HCT116 (cell line): ENCODE measurements around the gene POU5F1.

ENCODE experiments used
- ATF3 ChIP-seq: IDR thresholded peaks from 2 replicates; pipeline ENCODE4 v1.6.1; 2012
- CTCF ChIP-seq, 3 experiments: fragments of 200-600 bp in 1 of 3; sonication (generic) in 1 of 3; IDR thresholded peaks in 2 of 3; conservative IDR thresholded peaks in 1 of 3; 2 replicates each; pipeline ENCODE4 v1.5.1; 2012 to 2017; ENCODE audit warnings: low read depth in 2 of 3, low read length in 2 of 3, antibody characterized with exemption in 1 of 3, borderline replicate concordance in 1 of 3, control low read depth in 1 of 3, mild to moderate bottlenecking in 1 of 3, mixed read lengths in 1 of 3, mixed run types in 1 of 3, moderate library complexity in 1 of 3; ENCODE audit not compliant: insufficient read depth in 1 of 3
- FOSL1 ChIP-seq: IDR thresholded peaks from 2 replicates; pipeline ENCODE4 v1.6.1; 2012; ENCODE audit warnings: low read depth
- POLR2A ChIP-seq: IDR thresholded peaks from 2 replicates; pipeline ENCODE4 v1.7.0; 2011; ENCODE audit warnings: borderline replicate concordance; ENCODE audit not compliant: insufficient read depth, insufficient read length; ENCODE audit errors: extremely low read depth
- RAD21 ChIP-seq: IDR thresholded peaks from 2 replicates; pipeline ENCODE4 v1.6.1; 2012; ENCODE audit warnings: low read depth, mild to moderate bottlenecking
- SP1 ChIP-seq: IDR thresholded peaks from 2 replicates; pipeline ENCODE4 v1.6.1; 2012; ENCODE audit warnings: low read depth
- ZNF274 ChIP-seq: fragments of 200-500 bp; sonication (Bioruptor generic); IDR thresholded peaks from 2 replicates; pipeline ENCODE4 v1.6.1; 2014; ENCODE audit warnings: mild to moderate bottlenecking, low read depth, low read length, inconsistent platforms
- TF ChIP-seq, protein P1 (sequence below): IDR thresholded peaks from 2 replicates; pipeline ENCODE4 v1.6.1; 2012
- TF ChIP-seq, protein P2 (sequence below): IDR thresholded peaks from 2 replicates; pipeline ENCODE4 v1.6.1; 2012; ENCODE audit warnings: low read depth

GRCh38 chr6:31157513-31158139, 12.9 kb downstream of the POU5F1 start, which contains the start of gene CCHCR1:
- TF ChIP-seq RAD21 (no peak), CTCF (IDR thresholded peaks at IDR 0.05 in 2 of 3, conservative IDR thresholded peaks at IDR 0.05 in 1 of 3; ENCODE audit: borderline replicate concordance in 1 of 3, insufficient read depth in 1 of 3, low read depth in 2 of 3, low read length in 2 of 3) (no peak), POLR2A (peak; percentile 24), ZNF274 (no peak), ATF3 (no peak), SP1 (no peak), FOSL1 (no peak)
- TF ChIP-seq, protein P1, sequence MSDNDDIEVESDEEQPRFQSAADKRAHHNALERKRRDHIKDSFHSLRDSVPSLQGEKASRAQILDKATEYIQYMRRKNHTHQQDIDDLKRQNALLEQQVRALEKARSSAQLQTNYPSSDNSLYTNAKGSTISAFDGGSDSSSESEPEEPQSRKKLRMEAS: no peak
- TF ChIP-seq, protein P2, sequence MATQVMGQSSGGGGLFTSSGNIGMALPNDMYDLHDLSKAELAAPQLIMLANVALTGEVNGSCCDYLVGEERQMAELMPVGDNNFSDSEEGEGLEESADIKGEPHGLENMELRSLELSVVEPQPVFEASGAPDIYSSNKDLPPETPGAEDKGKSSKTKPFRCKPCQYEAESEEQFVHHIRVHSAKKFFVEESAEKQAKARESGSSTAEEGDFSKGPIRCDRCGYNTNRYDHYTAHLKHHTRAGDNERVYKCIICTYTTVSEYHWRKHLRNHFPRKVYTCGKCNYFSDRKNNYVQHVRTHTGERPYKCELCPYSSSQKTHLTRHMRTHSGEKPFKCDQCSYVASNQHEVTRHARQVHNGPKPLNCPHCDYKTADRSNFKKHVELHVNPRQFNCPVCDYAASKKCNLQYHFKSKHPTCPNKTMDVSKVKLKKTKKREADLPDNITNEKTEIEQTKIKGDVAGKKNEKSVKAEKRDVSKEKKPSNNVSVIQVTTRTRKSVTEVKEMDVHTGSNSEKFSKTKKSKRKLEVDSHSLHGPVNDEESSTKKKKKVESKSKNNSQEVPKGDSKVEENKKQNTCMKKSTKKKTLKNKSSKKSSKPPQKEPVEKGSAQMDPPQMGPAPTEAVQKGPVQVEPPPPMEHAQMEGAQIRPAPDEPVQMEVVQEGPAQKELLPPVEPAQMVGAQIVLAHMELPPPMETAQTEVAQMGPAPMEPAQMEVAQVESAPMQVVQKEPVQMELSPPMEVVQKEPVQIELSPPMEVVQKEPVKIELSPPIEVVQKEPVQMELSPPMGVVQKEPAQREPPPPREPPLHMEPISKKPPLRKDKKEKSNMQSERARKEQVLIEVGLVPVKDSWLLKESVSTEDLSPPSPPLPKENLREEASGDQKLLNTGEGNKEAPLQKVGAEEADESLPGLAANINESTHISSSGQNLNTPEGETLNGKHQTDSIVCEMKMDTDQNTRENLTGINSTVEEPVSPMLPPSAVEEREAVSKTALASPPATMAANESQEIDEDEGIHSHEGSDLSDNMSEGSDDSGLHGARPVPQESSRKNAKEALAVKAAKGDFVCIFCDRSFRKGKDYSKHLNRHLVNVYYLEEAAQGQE: no peak
